ENCODE data around the gene ZSWIM6.

The ZSWIM6 gene

GRCh38 chr5:61307611-61308010 lies 24.4 kb upstream of the ZSWIM6 start:
- DNase-seq: no peak

GRCh38 chr5:61308712-61309111 lies 23.3 kb upstream of the ZSWIM6 start:
- DNase-seq: no peak

- DNase-seq: no peak
These were observed 22.9 kb upstream of the ZSWIM6 start for GRCh38 chr5:61309115-61309514.

- DNase-seq: no peak
These were observed 20.9 kb upstream of the ZSWIM6 start for GRCh38 chr5:61311056-61311610.

- no peak for DNase-seq
These were observed 19.9 kb upstream of the ZSWIM6 start for GRCh38 chr5:61311836-61312808.

GRCh38 chr5:61313960-61314681 lies 17.9 kb upstream of the ZSWIM6 start:
- no peak for DNase-seq

GRCh38 chr5:61318376-61318775 lies 13.7 kb upstream of the ZSWIM6 start:
- DNase-seq: no peak

- no peak for DNase-seq
These were observed 12.5 kb upstream of the ZSWIM6 start for GRCh38 chr5:61319388-61320146.

- no peak for DNase-seq
These were observed 11.2 kb upstream of the ZSWIM6 start for GRCh38 chr5:61320860-61321259.

GRCh38 chr5:61321669-61322068 lies 10.4 kb upstream of the ZSWIM6 start:
- no peak for DNase-seq

GRCh38 chr5:61322738-61323725 lies 9.0 kb upstream of the ZSWIM6 start:
- no peak for DNase-seq

- no peak for DNase-seq
These were observed 4.0 kb upstream of the ZSWIM6 start for GRCh38 chr5:61327760-61328753.

GRCh38 chr5:61328791-61329549 lies 3.1 kb upstream of the ZSWIM6 start:
- DNase-seq: no peak

- DNase-seq: no peak
These were observed 2.4 kb upstream of the ZSWIM6 start for GRCh38 chr5:61329550-61330128.

GRCh38 chr5:61330341-61330844 lies 1.7 kb upstream of the ZSWIM6 start:
- no peak for DNase-seq

GRCh38 chr5:61330845-61331406 lies 1.1 kb upstream of the ZSWIM6 start:
- DNase-seq: peak; percentile 66

- peak; percentile 22 for DNase-seq
These were observed 296 bp downstream of the ZSWIM6 start for GRCh38 chr5:61332358-61332749.

GRCh38 chr5:61332851-61333320 lies 828 bp downstream of the ZSWIM6 start:
- DNase-seq: peak; percentile 23

Data from activated gamma-delta T cell treated with Interleukin-2 at 50 U/mL for 16 hours (primary cell).